GM18519 (cell line): ENCODE results near the gene EPHA1.
"Not testable (repeated sequence)": the region's sequence is repeated elsewhere in the genome, so short reads cannot be mapped to it uniquely, and the experiment has no call there.

Source experiments
- ATAC-seq: cut with Tn5 transposase; IDR thresholded peaks from one replicate; pipeline ENCODE4 v1.9.1; 2021; ENCODE audit warnings: mild to moderate bottlenecking, moderate library complexity; ENCODE audit not compliant: unreplicated experiment, low FRiP score

Gene EPHA1

DNA sequence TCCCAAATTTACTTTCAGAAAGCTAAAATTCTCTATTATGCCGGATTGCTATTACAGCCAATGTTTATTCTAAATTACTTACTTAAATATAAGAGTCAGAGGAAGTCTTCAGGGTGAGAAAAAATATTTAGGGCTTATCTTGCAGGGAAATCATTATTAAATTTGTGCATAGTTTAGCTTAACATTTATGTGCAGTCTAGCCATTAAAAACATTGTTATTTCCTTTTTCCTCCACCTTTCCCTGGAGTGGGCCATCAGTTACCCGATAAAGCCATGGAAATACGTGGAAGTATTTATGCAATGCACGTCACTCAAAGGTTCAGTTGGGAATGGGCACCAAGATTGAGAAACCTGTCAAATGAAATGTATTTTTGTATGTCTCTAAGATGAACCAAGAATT lies 25.1 kb upstream of the EPHA1 start:
- no peak for ATAC-seq

DNA sequence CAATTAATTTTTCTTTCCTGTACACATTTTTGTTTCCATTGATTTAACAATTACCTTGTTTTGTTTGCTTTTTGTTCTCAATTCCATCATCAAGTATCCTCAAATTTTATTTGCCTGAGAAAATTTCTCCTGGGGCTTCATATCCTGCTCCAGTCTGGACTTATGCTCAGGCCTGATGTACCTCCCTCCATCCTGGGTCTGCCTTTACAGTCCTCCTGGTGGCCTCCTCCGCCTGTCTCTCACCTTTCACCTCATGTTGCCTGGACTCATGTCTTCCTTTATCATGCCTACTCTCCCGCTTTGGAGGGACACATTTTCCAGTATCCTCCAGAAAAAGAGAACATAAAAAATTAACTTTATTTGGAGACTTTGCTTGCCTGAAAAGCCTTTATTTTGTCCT lies 22.5 kb upstream of the EPHA1 start:
- no peak for ATAC-seq

DNA sequence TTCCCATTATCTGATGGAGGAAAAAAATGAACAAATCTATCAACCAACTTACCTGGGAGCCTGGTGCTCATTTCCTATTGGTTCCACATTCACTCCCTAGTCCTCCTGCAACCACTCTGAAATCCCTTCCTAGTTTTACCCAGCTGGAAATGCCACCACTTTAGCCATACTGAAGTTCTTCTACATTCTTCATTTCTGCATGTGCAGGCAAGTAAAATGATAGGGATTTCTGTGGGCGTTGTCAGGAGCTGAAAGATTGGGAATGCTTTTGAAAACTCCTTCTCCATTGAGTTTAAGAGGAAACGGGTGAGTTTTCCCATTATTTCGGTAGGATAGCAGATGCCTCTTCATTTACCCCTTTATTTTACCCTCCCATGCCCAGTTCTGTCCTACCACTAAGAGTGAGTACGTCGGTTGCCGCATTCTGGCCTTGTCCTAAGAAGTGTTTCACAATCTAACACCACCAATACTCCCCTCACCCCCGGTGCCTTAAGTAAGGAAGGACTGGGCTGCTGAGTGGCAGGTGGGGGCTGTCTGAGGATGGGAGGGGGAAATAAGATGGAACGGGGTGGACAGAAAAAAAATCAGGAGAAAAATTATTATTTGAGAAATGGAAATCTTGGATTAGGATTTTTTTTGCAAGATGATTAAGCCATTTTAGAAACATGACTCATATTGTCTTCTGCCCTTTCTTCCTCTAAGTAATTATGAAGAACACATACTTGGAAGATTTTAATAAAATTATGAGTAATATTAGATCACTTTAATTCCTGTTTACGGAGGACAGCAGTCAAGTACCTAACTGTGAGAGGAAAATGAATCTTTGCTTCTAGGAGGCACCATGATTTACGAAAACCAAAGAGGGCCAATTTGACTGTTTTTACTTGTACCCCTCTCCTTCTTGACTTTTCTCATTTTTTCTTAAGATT lies 21.4 kb upstream of the EPHA1 start:
- ATAC-seq, result no peak

DNA sequence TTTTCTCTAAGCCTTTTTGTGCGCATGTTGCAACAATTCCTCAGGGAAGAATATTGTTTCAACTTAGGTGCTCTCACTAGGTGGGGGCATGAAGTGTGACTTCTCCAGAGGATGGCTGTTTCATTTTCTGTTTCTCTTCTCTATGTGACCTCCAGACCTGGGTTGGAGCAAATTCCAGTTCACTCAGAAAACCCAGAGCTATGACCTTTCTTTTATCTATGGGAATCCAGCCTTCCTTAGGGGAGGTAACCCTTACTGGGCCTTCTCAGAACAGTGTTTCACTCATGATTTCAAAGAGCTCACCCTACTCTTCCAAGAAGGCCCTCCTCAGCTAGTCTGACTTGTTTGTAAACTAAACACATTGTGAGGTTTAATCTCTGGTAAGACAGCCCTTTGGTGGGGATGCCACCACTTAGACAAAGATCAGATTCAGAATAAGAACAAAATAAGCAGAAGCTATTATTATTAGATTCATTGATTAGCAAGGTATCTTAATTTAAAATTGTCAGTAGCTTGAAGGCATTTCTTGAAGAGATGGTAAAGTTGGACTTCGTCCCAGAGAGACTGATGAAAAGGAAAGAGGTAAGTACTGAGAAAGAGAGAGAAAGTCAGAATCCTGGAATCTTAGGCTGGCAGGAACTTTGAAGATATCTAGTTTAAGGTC lies 18.0 kb upstream of the EPHA1 start:
- ATAC-seq, result no peak

DNA sequence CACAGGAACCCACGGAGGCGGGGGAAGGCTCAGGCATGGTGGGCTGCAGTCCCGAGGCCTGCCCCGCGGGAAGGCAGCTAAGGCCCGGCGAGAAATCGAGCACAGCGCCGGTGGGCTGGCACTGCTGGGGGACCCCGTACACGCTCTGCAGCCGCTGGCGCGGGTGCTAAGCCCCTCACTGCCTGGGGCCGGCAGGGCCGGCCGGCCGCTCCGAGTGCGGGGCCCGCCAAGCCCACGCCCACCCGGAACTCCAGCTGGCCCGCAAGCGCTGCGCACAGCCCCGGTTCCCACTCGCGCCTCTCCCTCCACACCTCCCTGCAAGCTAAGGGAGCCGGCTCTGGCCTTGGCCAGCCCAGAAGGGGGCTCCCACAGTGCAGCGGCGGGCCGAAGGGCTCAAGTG lies 15.8 kb upstream of the EPHA1 start:
- ATAC-seq, result not testable (repeated sequence)

DNA sequence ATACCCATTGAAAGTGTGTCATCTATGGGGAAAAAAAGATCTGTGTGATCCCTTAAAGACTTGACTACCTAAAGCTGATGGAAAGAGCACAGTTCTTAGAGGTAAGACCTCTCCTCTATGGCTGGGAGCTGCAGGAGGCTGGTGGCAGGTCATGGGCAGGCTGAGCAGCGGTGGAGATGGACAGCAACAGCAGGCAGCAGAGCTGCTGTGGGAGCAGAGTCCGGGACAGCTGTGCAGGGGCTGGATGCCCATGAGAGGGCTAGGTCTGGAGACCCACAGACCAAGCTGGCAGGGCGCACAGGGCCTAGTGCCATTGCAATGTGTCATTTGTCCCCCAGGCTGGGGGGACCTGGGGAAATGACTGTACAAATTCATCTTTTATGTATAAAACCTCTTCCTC lies 13.4 kb upstream of the EPHA1 start:
- ATAC-seq, result no peak

DNA sequence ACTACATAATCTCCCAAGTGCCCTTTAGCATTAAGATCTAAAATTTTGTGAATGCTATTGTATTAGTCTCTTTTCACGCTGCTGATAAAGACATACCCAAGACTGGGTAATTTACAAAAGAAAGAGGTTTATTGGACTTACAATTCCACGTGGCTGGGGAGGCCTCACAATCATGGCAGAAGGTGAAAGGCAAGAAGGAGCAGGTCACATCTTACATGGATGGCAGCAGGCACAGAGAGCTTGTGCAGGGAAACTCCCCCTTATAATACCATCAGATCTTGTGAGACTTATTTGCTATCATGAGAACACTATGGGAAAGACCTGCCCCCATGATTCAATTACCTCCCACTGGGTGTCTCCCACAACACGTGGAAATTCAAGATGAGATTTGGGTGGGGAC lies 12.0 kb upstream of the EPHA1 start:
- not testable (repeated sequence) for ATAC-seq

DNA sequence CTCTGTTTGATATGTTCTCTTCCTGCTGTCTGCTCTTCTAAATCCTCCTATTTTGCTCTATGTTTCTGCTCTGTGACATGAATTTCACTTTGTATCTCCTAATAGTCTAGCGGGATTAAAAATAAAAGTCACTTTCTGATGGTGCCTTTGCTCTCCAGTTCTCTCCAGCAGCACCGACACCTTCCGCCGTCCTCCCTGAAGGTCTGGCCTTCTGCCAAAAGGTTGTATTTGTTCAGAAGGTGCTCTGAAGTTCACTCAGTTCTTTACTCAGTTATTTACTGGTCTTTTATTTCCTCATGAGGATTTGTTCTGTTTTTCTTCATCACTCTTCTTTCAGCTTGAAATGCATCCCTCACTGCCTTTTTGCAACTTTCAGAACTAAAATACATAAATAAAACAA lies 11.2 kb upstream of the EPHA1 start:
- no peak for ATAC-seq

DNA sequence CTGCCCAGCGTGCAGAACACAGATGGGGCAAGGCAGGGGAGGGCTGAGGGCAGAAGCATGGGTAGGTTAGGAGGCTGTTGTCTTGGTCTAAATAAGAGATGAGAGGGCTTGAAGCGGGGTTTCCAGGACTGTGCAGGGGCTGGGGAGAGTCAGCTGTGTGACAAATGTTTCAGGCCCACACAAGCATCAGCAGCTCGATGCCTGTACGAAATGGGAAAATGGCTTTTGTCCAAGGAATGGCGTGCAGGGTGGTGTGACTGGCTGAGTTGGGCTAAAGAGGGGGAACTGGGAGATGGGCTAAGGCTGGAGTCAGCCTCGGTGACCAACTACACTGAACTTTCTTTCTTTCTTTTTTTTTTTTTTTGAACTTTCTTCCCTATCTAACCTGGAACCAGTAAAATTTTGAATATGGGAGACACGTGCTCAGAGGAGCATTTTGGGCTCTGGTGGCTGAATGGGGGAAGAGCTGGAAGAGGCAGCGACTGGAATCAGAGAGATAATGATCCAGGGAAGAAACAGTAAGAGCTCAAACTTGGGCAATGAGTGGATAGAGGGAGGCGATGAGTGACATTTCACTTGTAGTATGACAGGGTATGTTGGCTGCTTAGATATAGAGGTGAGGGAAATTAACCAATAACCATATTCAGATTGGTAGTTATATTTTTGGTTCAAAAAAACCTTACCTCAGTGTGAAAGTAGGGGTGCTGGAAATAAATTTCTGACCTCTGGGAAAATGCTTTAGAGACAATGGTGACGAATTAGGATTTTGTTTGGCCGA lies 10.2 kb upstream of the EPHA1 start:
- ATAC-seq, result no peak

DNA sequence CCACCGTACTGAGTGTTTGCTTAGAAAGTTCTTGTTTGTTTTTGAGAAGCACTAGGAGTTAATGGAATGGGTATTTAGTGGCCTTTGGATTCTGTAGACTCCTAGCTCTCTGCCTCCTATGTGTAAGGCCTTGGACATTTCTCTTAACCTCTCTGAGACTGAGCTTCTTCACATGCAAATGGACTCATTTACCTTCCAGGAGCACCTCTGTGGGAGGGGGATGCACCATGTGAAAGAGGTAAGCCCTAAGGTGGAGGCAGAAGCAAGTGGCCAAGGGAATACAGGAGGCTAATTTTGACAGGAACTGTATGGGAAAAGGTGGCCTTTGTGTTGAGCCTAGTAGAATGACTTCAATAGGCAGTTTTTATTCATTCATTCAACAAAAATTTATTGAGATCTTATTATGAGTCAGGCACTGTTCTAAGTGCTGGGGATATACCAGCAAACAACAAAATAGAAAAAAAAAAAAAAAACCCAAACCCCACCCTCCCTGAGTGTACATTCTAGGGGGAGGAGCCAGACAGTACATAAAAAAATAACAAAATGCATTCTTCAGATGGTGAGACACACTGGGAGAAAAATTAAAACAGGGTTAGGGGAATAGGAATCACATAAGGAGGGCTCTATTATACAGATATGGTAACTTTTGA lies 9.2 kb upstream of the EPHA1 start:
- no peak for ATAC-seq

DNA sequence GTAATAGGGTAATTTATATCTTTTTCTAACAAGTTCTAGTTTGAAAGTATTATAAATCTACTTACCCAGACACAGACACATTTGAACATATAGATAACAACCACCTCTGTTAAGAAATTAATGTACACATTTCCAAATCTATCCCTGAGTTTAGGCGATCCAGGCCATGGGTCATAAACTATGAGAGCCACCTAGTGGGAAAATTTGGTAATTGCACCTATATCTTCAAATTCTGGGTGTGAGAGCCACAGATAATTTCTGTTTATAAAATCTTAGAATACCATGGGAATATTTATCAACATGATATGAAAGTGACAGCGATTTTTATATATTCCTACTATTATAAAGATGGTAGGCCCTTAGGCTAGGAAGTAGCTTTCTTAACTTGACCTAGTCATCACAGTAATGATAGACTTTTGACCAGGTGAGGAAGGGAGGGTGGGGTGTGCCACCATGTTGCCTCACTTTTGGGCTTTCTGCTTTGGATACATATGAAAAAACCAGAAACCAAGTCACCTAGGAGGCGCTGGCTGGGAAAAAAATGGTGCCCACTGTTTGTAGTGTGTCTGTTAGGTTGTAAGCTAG lies 8.0 kb upstream of the EPHA1 start:
- no peak for ATAC-seq

DNA sequence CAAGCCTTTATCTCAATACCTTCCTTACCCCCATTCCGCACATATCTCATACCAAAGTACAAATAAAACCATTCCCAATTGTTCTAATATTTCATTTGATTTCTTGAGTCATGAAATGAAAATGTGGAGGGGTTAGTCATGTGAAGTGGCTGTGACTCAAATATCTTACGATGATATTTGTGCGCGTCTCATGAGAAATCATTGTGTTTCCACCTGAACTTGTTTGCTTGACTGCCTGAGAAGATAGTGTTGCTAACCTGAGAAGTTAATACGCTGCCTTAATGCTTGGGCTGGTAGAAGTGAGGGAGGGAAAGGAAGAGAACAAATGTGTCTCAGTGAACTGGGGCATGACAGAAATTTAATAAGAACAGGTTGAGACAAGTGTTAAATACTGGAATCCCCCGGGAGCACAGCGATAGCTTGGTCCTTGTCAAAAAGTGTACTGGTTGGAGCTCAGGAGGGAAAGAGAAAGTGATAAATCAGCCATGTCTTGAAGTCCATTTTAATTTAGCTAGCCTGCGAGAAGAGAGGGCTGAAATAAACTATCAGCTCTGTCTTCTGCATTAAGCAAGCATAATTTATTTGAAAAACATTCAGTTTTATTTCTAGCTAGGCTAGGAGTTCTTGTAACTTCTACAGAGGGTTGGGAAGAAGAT lies 7.2 kb upstream of the EPHA1 start:
- ATAC-seq, result no peak

DNA sequence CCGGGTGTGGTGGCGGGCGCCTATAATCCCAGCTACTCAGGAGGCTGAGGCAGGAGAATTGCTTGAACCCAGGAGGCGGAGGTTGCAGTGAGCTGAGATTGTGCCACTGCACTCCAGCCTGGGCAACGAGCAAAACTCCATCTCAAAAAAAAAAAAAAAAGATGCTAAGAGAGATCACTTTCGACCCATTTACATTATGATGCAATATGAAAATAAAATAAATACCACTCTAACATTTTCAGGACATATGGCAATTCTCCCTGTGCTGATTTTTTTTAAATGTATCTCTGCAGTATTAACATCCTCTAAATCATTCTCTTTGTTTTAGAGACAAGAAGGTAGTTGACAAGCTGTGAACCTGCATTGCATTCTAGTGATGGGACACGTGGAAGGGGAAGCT lies 6.6 kb upstream of the EPHA1 start:
- ATAC-seq, result not testable (repeated sequence)

DNA sequence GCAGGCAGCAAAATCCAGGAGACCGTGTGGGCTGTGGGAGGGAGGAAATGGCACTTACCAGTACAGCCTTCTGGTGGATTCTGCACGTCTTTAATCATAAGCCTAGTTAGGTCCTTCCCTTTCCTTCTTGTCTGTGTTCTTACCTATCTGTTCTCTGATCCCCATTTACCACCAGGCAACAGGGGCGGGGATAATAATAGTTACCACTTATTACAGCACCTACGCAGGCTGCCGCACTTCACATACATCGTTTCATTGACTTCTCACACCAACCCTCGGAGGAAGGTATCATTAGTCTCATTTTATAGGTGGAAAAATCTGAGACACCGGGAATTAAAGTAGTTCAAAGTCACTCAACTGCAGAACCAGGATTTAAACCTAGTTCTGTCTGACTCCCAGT lies 4.5 kb upstream of the EPHA1 start:
- no peak for ATAC-seq

DNA sequence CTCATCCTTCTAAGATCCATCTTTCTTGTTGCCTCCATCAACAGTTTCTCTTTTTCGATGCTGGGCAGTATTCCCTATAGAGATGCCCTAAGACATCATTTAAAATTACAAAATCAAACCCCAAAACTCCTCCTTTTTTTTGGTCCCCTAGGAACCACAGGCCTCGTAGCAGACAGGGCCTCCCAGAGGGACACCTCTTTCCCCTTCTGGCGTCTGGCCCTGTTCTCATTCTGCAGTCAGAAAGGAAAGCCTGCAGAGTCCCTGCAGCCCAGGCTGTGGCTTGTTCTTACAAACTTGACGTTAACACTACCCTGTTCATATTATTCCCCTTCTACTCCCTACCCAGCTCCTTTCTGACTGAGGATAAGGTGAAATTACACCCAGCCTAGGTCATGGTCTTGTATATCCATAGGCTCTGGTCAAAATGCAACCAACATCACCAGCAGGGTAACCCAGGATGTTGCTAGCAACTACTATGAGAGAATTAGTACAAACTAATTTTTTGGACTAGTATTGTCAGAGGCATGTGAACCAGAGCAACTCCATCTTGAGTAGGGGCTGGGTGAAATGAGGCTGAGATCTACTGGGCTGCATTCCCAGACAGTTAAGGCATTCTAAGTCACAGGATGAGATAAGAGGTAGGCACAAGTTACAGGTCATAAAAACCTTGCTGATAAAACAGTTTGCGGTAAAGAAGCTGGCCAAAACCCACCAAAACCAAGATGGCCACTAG lies 3.5 kb upstream of the EPHA1 start:
- ATAC-seq, result no peak

DNA sequence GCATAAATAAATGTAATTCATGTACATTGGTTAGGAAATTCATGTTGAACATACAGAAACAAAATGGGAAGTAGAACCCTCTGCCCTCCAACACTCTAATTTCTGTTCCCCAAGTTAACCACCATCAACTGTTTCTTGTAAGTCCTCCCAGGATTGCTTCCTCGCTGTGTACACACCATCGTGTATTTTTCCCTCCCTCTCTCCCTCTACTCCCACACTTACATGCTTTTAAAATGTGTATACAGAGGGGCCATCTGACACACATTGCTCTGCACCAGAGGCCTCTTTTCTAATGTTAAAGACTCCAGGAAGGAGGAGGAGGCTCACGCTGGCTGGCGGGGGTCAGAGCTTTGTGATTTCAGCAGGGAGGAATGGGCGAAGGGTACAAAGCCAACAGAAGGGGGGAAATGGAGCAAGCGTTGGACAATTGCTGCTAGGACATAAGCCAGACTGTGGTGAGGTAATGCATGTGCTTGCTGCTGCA lies 1.9 kb upstream of the EPHA1 start:
- ATAC-seq, result no peak

DNA sequence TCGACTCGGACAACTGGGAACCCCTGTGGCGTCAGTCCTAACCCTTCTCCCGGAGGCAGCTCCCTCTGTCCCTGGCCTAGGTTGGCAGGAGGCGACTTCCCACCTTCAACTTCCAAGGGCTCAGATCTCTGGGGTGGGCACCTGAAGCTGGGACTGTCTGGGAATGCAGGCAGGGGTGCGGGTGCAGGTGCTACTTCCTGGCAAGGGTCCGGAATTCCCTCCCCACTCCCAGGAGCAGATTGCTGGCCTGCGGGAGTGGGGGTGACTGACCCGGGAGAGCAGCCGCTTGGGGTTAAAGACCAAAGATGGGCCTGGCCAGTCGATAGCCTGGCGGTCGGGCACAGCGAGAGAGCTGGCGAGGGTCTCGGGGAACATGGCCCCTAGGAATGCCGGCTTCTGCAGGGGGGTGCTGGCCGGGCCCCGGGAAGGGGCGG lies 387 bp downstream of the EPHA1 start:
- ATAC-seq, result no peak

DNA sequence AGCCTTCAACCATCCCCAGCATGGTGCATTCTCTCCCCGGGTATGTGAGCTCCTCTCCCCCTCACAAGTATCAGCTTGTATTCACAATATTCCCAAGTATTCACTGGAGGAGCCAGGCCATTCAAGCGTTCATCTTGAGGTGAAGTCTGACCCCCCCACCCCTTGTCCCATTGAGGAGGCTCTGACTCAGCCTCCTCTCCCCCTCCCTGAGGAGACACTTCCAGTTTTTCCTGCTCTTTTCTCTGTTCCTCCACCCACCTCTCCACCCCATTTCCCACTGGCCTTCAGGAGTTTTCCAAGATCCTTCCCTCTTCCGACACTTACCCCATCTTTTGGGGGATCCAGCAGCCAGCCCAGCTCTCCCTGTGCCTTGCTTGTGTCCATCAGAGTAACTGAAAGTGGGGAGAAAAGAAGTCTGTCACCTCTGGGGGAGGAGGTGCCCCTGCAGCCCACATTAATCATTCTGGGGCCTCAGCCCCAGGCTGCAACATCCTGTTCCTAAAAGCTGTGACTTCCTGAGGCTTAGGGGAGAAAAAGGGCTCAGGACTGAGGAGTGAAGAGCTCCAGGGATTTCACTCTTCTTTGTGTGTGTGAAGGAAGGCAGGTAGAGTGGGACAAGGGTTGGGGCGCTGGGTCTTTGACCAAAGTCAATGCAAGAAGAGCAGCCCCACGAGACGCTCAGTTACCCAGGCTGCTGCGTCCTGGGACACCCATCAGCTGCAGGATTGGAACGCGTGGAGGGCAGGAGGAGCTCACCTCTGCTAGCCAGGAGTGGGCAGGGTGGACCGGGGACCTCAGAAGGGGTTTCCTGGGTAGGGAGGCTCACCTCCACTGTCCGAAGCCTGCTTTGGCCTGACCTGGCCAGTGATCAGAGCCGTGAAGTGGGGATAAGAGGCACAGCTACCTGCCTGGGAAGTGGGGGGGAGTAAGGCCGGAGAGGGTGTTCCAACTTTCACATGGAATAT lies 1.1 kb downstream of the EPHA1 start:
- no peak for ATAC-seq
